Panc1 (cell line): ENCODE measurements around the gene GALNT18. TPM values are rescaled to one million over a fixed set of nuclear protein-coding genes. Genes with fewer than 3 reads are reported as not detected.

Experiments used
- ATAC-seq: fragments of 200-7000 bp; cut with Tn5 transposase; 2 replicates; pipeline ENCODE4 v1.9.1; 2020; ENCODE audit warnings: mild to moderate bottlenecking, moderate library complexity
- BruUV-seq: library from RNA; stranded (reverse); fragments of 400-500 nt; replicated peaks from 2 replicates; lab custom pipeline; 2021; lab: Mats Ljungman, UMichigan
- CTCF ChIA-PET: fragments of 300-600 bp; sonication (Branson Sonifier 250); formaldehyde crosslinking; loops from one replicate; lab custom pipeline; 2022; ENCODE audit warnings: antibody characterized with exemption; lab: Charles Lee
- POLR2A ChIA-PET: fragments of 300-600 bp; sonication (Branson Sonifier 250); formaldehyde crosslinking; loops from one replicate; lab custom pipeline; 2022; ENCODE audit warnings: antibody characterized with exemption; lab: Charles Lee
- DNase-seq: peaks from one replicate; pipeline ENCODE4 v3.0.0-alpha.2; 2010; ENCODE audit warnings: low read depth, low spot score
- H3K27ac ChIP-seq: 2 replicates; pipeline ENCODE4 v1.5.1; 2011; ENCODE audit warnings: mild to moderate bottlenecking, low read length, inconsistent platforms
- H3K27me3 ChIP-seq: fragments of 200-500 bp; sonication (Bioruptor generic); 2 replicates; pipeline ENCODE4 v1.6.0; 2014; ENCODE audit warnings: low read length, inconsistent platforms; ENCODE audit not compliant: control insufficient read depth, insufficient read depth
- H3K36me3 ChIP-seq: fragments of 200-500 bp; sonication (Bioruptor generic); 2 replicates; pipeline ENCODE4 v1.5.1; 2014; ENCODE audit warnings: inconsistent platforms, mild to moderate bottlenecking, low read length, moderate library complexity; ENCODE audit not compliant: control insufficient read depth, insufficient read depth
- H3K4me1 ChIP-seq: 2 replicates; pipeline ENCODE4 v1.5.1; 2011; ENCODE audit warnings: inconsistent platforms, mild to moderate bottlenecking, low read length, moderate library complexity; ENCODE audit not compliant: control insufficient read depth, insufficient read depth
- H3K4me3 ChIP-seq, 2 experiments: 2 replicates each; pipeline ENCODE4 v1.5.1; 2011 to 2012; ENCODE audit warnings: low read depth in 2 of 2, low read length in 2 of 2, mild to moderate bottlenecking in 2 of 2, inconsistent platforms in 1 of 2, moderate library complexity in 1 of 2
- H3K9me3 ChIP-seq: fragments of 200-500 bp; sonication (Bioruptor generic); 2 replicates; pipeline ENCODE4 v1.5.1; 2014; ENCODE audit warnings: low read depth, mild to moderate bottlenecking, inconsistent platforms, low read length, moderate library complexity; ENCODE audit not compliant: control insufficient read depth, insufficient read depth
- CTCF ChIP-seq: fragments of 450-650 bp; IDR thresholded peaks from 2 replicates; pipeline ENCODE4 v1.5.1; 2017; ENCODE audit warnings: mild to moderate bottlenecking
- POLR2AphosphoS5 ChIP-seq: IDR thresholded peaks from 2 replicates; pipeline ENCODE4 v1.6.1; 2012; ENCODE audit warnings: mild to moderate bottlenecking, low read depth, low read length, moderate library complexity
- REST ChIP-seq, 2 experiments: IDR thresholded peaks; 2 replicates each; pipeline ENCODE4 v1.6.1; 2011 to 2012; ENCODE audit warnings: low read depth in 2 of 2, control low read depth in 1 of 2, low read length in 1 of 2, mild to moderate bottlenecking in 1 of 2, moderate library complexity in 1 of 2; ENCODE audit not compliant: insufficient read depth in 1 of 2
- SIN3A ChIP-seq: IDR thresholded peaks from 2 replicates; pipeline ENCODE4 v1.6.1; 2012; ENCODE audit warnings: low read depth, mild to moderate bottlenecking, low read length, moderate library complexity, borderline replicate concordance; ENCODE audit not compliant: insufficient read depth
- TCF7L2 ChIP-seq: IDR thresholded peaks from 2 replicates; pipeline ENCODE4 v1.6.1; 2011; ENCODE audit warnings: mild to moderate bottlenecking, low read depth, low read length, inconsistent platforms
- in situ Hi-C: cut with HindIII; loops from 2 replicates; pipeline ENCODE4 v1.10.0; 2016; ENCODE audit warnings: low sequenced_read_pairs, low pct_unique_long_range_greater_than_20kb
- intact Hi-C: fragments of 100-400 bp; cut with micrococcal nuclease; formaldehyde crosslinking; loops from one replicate; pipeline ENCODE4 v1.10.0; 2022; ENCODE audit not compliant: unreplicated experiment
- total RNA-seq: library from RNA; stranded (reverse); gene quantifications from one replicate; pipeline ENCODE4 v1.2.1, GENCODE V29; 2021; ENCODE audit not compliant: unreplicated experiment

Gene GALNT18
- total RNA-seq, 1 experiment from 2014 or later, result 8.6 TPM

GRCh38 chr11:11433960-11434359 lies 187.8 kb downstream of the GALNT18 start:
- CTCF ChIA-PET, result no interaction called here
- no peaks in the 10 kb centered on the region for H3K4me1 ChIP-seq

DNA sequence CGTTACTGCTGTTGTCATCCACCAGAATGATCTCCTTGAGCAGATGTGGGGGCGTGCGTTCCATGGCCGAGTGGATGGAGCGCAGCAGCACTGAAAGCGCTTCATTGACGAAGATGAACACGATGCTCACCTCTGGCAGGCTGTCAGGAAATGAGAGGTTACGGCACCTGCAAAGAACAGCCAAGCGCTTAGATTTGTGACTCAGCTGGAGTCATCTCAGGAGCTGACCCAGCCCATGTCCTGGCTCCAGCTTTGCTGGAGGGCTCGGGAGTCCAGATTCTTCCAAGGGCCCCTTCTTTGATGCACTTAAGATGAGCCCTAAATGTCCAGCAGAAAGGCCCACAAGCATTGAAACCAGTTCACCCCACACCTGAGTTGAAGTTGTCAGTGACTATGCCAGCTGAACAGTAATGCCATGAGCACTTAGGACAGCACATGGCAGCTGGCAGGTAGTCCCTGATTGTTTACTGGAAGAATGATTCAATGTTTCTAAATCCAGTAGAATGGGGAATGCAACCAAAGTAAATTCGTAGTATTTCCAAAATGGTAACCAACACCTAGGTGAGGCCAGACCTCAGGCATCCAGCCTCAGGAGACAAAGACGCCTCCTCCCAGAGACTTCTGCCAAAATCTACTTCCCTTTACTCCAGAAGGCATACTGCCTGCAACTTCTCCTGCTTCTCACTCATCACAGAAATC lies 189.0 kb downstream of the GALNT18 start:
- Histone ChIP-seq H3K27ac (no peak overlapping the region), H3K4me1 (no peaks in the 10 kb centered on the region), H3K4me3 (no peak overlapping the region), H3K36me3 (no peaks in the 10 kb centered on the region), H3K9me3 (no peaks in the 10 kb centered on the region), H3K27me3 (no peaks in the 10 kb centered on the region)
- DNase-seq (no peak), ATAC-seq (no peak)
- no peak for TF ChIP-seq CTCF
- no peak for TF ChIP-seq REST (IDR thresholded peaks at IDR 0.05; ENCODE audit: insufficient read depth in 1 of 2, low read depth in 2 of 2, low read length in 1 of 2)
- TF ChIP-seq POLR2AphosphoS5, result no peak
- no peak for TF ChIP-seq TCF7L2
- ChIA-PET CTCF (no interaction called here), POLR2A (no interaction called here)
- intact Hi-C loops (no loop called here), in situ Hi-C loops (no loop called here)
- no TSS peak for BruUV-seq

More at GRCh38 chr11:11433960-11434359, 187.8 kb downstream of the GALNT18 start:
- TF ChIP-seq REST (IDR thresholded peaks at IDR 0.05; ENCODE audit: insufficient read depth in 1 of 2, low read depth in 2 of 2, low read length in 1 of 2) (no peak), POLR2AphosphoS5 (no peak), CTCF (no peak), TCF7L2 (no peak), SIN3A (no peak)
- in situ Hi-C loops (no loop called here), intact Hi-C loops (no loop called here)
- no peak for DNase-seq
- Histone ChIP-seq H3K27ac (no peak overlapping the region), H3K36me3 (no peaks in the 10 kb centered on the region), H3K4me3 (no peak overlapping the region), H3K27me3 (no peaks in the 10 kb centered on the region), H3K9me3 (no peaks in the 10 kb centered on the region)
- no TSS peak for BruUV-seq
- no peak for ATAC-seq
- POLR2A ChIA-PET, result no interaction called here
